ENCODE results near the gene SOX18.

The SOX18 gene

DNA sequence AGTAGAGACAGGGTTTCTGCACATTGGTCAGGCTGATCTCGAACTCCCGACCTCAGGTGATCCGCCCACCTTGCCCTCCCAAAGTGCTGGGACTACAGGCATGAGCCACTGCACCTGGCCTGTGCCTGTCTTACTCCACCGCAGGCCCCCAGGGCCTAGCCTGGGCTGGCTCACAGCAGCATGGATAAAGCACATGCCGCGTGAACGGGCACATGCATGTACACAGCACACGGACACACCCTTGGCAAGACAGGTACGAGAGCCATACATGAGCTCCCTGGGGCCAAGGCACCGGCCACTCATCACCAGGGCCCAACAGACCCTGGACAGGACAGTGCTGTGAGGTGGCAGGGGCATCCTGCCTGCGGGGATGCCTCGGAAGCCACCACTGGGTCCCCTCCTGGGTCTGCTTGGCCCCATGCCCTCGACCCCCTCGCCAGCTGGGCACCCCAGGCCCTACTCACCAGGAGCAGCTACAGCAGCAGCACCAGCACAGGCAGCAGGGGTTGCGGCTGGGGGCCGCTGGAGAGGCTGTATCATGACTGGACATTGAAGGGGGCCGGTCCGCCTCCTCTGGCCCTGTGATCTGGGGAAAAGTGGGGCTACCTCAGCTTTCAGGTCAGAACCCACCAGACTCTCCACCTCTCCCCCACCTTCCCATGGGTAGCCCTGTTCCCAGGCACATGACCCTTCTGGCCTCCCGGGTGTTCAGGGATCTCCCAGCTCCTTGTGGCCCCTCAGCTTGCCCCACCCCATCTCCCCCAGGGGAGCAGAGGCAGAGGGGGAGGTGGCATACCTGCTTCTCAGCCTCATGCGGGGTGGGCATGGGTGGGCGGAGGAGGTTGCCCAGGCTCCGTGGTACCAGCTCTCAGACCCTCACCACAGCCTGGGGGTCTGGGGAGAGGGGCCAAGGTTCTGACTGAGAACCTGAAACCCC is 26.9 kb upstream of the SOX18 start:
- H3K4me3 ChIP-seq (ENCODE audit: low read depth, low read length) = peak overlapping the region; percentile 71
- TF ChIP-seq, protein P1, sequence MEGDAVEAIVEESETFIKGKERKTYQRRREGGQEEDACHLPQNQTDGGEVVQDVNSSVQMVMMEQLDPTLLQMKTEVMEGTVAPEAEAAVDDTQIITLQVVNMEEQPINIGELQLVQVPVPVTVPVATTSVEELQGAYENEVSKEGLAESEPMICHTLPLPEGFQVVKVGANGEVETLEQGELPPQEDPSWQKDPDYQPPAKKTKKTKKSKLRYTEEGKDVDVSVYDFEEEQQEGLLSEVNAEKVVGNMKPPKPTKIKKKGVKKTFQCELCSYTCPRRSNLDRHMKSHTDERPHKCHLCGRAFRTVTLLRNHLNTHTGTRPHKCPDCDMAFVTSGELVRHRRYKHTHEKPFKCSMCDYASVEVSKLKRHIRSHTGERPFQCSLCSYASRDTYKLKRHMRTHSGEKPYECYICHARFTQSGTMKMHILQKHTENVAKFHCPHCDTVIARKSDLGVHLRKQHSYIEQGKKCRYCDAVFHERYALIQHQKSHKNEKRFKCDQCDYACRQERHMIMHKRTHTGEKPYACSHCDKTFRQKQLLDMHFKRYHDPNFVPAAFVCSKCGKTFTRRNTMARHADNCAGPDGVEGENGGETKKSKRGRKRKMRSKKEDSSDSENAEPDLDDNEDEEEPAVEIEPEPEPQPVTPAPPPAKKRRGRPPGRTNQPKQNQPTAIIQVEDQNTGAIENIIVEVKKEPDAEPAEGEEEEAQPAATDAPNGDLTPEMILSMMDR (IDR thresholded peaks at IDR 0.05; ENCODE audit: borderline replicate concordance, insufficient read depth, low read depth, low read length) = no peak

DNA sequence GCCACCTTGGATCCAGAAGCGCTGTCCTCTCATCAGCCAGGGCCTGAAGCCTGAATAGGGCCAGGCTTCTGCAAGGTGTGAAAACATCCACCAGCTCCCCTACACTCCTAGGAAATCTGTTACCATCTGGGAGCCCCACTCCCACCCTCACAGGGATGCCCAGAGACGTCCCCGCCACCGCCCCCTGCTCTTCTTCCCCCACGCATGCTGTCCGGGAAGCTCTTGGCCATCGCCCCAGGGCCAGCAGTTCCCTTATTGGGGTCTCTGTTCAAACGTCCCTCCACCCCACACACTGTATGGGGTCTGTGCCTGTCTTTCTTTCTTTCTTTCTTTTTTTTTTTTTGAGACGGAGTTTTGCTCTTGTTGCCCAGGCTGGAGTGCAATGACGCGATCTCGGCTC is 26.1 kb upstream of the SOX18 start:
- TF ChIP-seq, protein P1 (IDR thresholded peaks at IDR 0.05; ENCODE audit: borderline replicate concordance, insufficient read depth, low read depth, low read length) = no peak
- H3K4me3 ChIP-seq (ENCODE audit: low read depth, low read length) = no peak overlapping the region

DNA sequence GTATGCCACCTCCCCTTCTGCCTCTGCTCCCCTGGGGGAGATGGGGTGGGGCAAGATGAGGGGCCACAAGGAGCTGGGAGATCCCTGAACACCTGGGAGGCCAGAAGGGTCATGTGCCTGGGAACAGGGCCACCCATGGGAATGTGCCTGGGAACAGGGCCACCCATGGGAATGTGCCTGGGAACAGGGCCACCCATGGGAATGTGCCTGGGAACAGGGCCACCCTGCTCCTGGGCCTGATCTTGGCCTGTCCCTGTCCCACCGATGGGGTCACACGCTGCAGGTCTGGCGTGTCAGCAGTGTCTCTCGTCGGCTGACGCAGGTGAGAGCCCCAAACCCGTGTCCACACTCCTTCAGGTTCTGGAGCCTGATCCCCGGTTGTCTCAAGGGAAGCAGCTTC is 25.5 kb upstream of the SOX18 start:
- TF ChIP-seq, protein P1 (IDR thresholded peaks at IDR 0.05; ENCODE audit: borderline replicate concordance, insufficient read depth, low read depth, low read length) = no peak
- H3K4me3 ChIP-seq (ENCODE audit: low read depth, low read length) = no peak overlapping the region

DNA sequence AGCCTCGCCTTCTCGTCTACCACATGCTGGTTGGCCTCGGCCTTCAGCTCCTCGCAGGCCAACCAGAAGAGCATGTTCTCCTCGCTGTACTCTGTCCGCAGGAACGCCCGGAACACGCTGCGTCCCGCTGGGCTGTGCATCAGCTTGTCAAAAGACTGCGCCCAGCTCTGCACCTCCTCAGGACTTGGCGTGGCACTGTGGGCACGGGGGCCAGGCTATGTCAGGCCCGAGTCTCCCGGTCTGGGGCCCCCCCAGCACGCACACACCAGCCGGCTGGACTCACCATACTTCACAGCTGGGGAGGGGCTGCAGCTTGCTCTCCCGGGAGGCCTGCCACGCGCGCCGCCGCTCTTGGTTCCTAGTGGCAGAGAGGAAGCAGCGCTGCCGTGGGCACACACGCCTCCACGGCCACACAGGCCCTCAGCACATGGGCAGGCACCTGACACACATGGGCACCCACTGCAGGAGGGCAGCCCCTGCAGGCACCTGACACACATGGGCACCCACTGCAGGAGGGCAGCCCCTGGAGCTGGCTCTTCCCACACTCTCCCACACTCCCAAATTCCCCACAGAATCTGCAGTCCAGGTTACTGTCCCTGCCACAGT is 24.8 kb upstream of the SOX18 start:
- TF ChIP-seq, protein P1 (IDR thresholded peaks at IDR 0.05; ENCODE audit: borderline replicate concordance, insufficient read depth, low read depth, low read length) = no peak
- H3K4me3 ChIP-seq (ENCODE audit: low read depth, low read length) = no peak overlapping the region

DNA sequence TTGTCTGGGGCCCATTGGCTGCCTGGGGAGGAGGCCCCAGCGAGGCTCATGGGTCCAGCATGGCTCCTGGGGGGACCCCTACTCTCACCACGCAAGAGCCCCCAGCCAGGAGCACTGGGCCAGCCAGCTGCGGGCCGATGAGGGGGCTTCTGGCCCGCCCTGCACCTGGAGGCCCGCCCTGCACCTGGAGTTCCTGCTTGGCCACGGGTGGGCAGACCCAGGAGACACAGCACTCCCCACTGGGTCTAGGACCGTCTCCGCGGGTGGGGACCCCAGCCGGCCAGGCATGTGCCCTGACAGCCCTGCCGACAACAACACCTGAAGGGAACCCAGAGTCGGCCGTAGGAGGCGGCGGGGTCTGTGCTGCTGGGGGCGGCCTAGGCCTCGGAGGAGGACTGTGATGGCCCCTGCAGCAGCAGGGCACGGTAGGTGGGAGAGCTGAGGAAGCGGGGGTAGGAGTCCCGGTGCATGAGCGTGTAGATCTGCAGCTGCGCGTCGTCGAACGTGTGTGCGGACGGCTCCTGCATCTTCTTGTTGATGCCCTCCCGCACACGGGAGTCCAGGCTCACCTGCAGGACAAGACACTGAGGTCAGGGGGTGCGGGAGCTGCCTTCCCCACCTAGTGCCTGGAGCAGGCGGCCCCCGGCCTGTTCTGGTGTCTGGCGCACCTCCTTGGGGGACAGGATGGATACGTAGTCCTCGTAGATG is 24.2 kb upstream of the SOX18 start:
- H3K4me3 ChIP-seq (ENCODE audit: low read depth, low read length) = no peak overlapping the region

DNA sequence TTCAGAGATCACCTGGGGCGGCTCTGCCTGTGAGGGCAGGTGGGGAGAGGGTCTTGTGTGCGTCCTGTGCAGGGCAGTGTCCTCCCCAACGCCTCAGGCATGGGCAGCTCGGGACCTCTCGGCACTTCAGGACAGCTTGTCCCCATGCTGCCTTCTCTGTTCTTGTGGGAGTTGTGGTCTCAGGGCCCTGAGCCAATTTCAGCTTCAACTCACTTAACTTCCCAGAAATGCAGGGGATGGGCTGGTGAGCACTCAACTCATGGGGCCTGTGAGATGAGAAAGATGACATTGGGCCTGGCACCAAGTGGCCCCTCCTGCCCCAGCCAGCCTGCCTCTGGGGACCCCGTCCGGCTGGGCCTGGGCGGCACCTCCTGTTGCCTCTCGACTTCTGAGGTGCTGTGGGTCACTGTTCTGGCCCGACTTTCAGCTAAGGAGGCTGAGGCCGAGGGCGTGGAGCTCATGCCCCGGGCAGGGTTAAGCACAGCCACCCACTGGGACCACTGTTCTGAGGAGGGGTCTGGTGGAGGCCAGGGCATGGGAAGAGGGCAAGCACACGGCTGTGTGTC is 23.1 kb upstream of the SOX18 start:
- H3K4me3 ChIP-seq (ENCODE audit: low read depth, low read length) = no peak overlapping the region
- TF ChIP-seq, protein P1 (IDR thresholded peaks at IDR 0.05; ENCODE audit: borderline replicate concordance, insufficient read depth, low read depth, low read length) = no peak

More for the DNA sequence above, 24.2 kb upstream of the SOX18 start:
- TF ChIP-seq, protein P1 (IDR thresholded peaks at IDR 0.05; ENCODE audit: borderline replicate concordance, insufficient read depth, low read depth, low read length) = no peak
